ENCODE measurements around the gene DUOX1.
"Not testable (repeated sequence)": the region's sequence is repeated elsewhere in the genome, so short reads cannot be mapped to it uniquely, and the experiment has no call there.

DNA sequence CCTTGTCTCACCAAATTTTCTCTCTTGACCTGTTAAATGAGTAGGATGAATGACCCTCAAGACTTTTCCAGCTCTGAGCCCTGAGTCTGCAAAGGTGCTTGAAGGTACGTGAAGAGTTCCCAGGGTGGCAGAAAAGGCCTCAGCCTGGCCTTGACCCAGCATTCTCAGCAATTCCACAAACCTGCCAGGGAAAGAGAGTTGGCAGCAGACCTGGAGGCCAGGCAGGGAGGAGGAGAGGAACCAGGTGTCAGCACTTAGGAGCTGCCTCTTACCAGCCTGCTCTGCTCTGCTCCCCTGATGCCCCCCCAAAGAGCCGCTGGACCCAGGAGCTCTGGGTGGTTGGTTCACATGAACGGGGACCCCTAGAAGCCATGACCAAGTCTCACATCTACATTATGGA is 49.2 kb upstream of the DUOX1 start:
- TF ChIP-seq, protein P1, sequence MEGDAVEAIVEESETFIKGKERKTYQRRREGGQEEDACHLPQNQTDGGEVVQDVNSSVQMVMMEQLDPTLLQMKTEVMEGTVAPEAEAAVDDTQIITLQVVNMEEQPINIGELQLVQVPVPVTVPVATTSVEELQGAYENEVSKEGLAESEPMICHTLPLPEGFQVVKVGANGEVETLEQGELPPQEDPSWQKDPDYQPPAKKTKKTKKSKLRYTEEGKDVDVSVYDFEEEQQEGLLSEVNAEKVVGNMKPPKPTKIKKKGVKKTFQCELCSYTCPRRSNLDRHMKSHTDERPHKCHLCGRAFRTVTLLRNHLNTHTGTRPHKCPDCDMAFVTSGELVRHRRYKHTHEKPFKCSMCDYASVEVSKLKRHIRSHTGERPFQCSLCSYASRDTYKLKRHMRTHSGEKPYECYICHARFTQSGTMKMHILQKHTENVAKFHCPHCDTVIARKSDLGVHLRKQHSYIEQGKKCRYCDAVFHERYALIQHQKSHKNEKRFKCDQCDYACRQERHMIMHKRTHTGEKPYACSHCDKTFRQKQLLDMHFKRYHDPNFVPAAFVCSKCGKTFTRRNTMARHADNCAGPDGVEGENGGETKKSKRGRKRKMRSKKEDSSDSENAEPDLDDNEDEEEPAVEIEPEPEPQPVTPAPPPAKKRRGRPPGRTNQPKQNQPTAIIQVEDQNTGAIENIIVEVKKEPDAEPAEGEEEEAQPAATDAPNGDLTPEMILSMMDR (IDR thresholded peaks at IDR 0.05; ENCODE audit: insufficient read depth, low read length), result not testable (repeated sequence)
- TF ChIP-seq, protein P2, sequence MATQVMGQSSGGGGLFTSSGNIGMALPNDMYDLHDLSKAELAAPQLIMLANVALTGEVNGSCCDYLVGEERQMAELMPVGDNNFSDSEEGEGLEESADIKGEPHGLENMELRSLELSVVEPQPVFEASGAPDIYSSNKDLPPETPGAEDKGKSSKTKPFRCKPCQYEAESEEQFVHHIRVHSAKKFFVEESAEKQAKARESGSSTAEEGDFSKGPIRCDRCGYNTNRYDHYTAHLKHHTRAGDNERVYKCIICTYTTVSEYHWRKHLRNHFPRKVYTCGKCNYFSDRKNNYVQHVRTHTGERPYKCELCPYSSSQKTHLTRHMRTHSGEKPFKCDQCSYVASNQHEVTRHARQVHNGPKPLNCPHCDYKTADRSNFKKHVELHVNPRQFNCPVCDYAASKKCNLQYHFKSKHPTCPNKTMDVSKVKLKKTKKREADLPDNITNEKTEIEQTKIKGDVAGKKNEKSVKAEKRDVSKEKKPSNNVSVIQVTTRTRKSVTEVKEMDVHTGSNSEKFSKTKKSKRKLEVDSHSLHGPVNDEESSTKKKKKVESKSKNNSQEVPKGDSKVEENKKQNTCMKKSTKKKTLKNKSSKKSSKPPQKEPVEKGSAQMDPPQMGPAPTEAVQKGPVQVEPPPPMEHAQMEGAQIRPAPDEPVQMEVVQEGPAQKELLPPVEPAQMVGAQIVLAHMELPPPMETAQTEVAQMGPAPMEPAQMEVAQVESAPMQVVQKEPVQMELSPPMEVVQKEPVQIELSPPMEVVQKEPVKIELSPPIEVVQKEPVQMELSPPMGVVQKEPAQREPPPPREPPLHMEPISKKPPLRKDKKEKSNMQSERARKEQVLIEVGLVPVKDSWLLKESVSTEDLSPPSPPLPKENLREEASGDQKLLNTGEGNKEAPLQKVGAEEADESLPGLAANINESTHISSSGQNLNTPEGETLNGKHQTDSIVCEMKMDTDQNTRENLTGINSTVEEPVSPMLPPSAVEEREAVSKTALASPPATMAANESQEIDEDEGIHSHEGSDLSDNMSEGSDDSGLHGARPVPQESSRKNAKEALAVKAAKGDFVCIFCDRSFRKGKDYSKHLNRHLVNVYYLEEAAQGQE (IDR thresholded peaks at IDR 0.05; ENCODE audit: insufficient replicate concordance, low read depth), result not testable (repeated sequence)
- not testable (repeated sequence) for TF ChIP-seq POLR2AphosphoS5 (IDR thresholded peaks at IDR 0.05; ENCODE audit: low read depth)
